NOMO-1 treated with DMSO at 0.1 percent for 48 hours (cell line): ENCODE data around the gene NADK2.
"Not testable (repeated sequence)": the region's sequence is repeated elsewhere in the genome, so short reads cannot be mapped to it uniquely, and the experiment has no call there.

Experiments
- DNase-seq: peaks from one replicate; lab custom pipeline; 2025; ENCODE audit not compliant: unreplicated experiment; lab: John Stamatoyannopoulos, UW

Gene NADK2

DNA sequence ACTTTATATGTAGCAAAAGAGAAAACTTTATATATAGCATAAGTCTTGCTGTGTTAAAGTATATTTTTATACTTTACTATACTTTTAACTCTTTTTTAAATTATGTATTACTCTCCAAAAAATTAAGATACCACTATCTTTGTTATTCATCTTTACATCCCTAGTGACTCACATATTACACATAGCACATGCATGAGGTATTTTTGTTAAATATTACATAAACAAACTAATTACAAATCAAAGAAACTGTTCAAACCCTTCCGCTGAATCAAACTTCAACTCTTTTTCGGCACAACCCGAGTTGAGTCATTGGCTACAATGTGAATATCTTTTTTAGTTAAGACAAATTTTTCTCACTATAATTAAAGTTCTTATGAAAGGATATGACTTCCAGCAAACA lies 32.1 kb downstream of the NADK2 start:
- DNase-seq = no peak

DNA sequence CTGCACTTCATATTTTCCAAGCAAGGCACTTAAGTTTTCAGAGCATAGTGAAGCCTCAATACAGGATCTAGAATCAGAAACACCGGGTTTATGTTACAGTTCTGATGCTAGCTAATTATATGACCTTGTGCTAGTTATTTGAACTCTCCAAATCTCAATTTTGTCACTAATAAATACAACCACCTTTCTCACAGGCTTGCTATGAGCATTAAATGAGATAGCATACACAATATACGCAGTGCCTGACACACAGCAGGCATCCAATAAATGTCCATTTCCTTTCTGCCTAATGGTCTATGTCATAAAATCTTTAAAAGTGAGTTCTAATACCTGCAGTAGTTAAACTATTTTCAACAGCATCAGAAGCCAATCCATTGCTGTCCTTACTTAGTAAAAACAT lies 32.9 kb downstream of the NADK2 start:
- no peak for DNase-seq

DNA sequence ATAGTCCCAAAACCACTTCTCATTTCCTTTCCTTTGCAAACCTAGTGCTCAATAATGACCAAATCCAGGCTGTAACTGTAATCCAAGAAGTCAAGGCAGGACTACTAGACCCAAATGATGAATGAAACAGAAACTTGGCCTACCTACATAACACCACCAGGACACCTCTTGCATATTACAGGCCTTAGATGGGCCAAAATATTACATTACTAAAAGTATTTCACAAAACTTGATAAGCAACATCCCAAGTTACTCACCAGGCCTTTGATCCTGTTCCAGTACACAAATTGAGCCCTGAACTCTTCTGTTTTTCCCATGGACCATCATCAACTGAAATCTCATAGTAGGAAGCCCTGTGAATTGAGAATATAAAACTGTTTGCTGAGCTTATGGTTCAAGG lies 34.8 kb downstream of the NADK2 start:
- no peak for DNase-seq

DNA sequence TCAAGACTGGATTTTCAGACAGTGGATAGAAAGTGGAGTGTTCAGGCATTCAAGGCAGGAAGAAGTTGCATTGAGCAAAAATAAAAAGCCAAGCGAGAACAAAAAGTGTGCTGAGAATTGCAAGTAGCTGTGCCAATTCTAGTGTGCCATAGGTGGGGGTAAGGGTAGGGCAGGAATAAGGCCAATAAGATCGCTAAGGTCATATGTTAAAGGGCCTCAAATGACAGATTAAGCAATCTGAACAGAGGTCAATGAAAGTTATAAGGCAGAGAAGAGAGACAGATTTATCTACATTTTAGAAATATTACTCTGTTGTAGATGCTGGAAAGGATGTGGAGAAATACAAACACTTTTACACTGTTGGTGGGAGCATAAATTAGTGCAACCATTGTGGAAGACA lies 36.4 kb downstream of the NADK2 start:
- DNase-seq = no peak

DNA sequence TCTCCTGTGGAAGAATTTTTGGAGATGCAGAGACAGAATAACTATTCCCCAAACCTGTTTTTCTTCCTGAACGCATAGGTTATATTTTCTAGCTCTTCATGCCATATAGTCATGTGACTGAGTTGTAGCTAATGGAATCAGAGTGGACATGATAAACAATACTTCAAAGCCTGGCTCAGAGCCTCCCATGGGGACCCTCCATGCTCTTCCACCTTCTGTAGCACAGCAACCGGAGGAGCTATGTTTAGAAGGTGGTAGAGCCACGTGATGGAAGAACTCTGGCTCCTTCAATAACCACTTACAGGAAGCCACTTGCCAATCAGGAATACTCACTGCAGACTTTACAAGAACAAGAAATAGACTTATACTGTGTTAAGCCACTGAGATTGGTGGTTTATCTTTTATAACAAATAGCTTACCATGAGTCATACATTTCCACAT lies 39.2 kb downstream of the NADK2 start:
- no peak for DNase-seq

DNA sequence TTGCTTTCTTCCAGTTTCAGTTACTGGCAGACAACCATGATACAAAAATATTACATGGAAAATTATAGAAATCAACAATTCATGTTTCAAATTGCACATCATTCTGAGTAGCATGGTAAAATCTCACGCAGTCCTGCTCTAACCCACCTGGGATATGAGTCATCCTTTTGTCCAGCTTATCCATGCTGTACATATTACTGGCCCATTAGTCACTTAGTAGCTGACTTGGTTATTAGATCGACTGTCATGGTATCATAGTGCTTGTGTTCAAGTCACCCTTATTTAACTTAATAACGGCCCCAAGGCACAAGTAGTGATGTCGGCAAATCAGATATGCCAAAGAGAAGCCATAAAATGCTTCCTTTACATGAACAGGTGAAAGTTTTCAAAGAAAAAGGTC lies 41.2 kb downstream of the NADK2 start:
- no peak for DNase-seq

DNA sequence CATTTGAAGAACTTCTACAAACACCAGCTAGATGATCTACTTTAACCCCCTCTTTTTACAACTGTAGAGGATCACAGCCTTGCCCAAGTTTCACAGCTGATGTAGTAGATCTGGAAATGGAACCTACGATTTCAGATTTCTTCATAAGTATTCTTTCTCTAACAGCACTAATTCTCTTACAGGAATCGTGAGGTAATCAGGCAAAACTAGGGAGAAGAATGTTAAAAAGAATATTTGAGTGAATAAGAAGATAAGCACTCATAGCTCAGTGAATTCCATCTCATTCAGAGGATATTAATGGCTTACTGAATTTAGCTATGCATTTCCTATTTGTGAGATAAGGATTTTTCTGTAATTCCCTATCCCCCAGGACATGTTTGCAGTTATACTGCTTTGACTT lies 42.1 kb downstream of the NADK2 start:
- no peak for DNase-seq

DNA sequence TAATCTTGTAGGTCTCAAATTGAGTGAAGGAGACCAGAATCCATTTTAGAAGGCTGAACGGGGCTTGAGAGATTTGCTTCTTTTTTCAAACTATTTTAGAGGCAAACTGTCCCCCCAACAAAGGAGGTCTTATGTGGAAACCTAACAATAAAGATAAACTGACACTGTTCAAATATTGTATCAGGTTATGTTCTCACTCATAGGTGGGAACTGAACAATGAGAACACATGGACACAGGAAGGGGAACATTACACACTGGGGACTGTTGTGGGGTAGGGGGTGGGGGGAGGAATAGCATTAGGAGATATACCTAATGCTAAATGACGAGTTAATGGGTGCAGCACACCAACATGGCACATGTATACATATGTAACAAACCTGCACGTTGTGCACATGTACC lies 42.9 kb downstream of the NADK2 start:
- not testable (repeated sequence) for DNase-seq

DNA sequence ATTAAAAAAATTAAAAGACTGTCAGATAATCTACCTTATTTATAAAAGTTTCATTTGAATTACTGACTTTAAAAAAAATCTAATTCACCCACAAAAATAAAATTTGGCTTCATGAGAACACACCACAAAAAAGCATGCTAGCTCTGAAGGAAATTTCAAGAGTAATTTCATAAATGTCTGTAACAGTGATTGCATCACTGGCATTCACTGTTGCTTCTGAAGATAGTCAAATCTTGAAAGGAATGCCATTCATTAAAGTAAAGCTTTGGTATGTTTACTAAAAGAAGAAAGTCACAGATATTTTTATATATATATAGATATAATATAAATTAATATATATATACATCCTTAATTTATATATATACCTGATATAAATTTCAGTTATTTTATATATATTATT lies 43.4 kb downstream of the NADK2 start:
- DNase-seq = no peak

DNA sequence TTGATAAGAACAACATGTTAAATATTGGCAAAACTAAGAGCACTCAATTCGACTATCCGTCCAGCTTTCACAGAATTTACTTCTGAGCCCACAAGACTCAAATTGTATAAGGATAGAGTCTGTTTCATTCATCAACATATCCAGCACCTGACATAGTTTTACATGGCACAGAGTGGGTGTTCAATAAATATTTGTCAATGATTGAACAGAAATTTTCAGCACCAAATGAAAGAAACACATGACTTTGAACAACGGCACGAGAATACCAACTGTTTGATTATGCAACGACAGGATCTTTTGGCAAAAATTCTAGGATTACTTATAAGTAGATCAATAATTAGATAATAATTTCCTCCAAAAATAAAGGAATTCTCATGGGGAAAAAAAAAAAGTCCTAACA lies 48.0 kb downstream of the NADK2 start:
- no peak for DNase-seq

DNA sequence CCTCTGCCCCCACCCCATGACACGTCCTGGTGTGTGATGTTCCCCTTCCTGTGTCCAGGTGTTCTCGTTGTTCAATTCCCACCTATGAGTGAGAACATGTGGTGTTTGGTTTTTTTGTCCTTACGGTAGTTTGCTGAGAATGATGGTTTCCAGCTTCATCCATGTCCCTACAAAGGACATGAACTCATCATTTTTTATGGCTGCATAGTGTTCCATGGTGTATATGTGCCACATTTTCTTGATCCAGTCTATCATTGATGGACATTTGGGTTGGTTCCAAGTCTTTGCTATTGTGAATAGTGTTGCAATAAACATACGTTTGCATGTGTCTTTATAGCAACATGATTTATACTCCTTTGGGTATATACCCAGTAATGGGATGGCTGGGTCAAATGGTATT lies 57.3 kb downstream of the NADK2 start:
- DNase-seq = not testable (repeated sequence)

DNA sequence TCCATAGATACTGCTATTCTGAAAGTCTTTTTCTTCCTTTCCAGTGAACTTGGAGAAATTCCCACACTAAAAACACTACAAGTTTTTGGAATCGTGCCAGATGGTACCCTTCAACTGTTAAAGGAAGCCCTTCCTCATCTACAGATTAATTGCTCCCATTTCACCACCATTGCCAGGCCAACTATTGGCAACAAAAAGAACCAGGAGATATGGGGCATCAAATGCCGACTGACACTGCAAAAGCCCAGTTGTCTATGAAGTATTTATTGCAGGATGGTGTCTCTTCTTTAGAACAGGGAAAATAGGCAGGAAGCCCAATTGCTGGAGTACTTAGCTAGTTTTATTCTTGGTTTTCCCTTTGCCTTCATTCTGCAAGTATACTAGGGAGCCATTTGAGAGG lies 60.0 kb downstream of the NADK2 start:
- DNase-seq = no peak

DNA sequence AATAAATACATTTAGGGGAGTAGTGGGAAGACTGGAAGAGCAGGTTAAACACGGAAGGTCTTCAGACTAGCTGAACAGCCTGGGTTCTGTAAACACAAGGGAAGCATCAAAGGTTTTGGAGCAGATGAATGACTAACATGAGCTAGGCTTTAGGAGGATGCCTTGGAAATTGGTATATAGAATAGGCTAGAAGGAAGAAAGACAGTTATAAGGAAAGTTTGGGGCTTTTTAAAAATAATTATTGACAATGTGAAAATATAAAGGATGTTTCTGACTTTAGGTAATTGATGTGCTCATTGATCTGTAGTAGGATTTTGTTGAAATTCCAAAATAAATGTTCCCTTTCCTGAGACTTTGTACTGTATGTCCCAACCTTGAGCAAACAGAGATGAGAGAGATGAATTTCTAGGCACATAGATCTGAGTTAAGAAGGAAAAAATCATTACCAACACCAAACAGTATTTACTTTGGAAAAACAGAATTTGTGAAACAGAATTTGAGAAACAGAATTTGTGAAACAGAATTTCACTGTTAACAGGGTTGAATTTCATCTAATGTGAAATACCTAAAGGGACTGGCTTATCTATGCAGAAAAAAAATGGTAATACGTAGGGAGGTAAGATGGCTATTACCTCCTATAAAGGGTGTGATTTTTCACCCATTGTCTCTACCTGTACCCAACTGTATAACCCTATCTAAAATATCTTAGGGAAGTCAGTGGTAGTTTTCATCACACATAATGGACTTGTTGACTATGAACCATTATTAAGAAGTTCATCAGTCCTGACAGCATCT lies 61.0 kb downstream of the NADK2 start:
- no peak for DNase-seq

DNA sequence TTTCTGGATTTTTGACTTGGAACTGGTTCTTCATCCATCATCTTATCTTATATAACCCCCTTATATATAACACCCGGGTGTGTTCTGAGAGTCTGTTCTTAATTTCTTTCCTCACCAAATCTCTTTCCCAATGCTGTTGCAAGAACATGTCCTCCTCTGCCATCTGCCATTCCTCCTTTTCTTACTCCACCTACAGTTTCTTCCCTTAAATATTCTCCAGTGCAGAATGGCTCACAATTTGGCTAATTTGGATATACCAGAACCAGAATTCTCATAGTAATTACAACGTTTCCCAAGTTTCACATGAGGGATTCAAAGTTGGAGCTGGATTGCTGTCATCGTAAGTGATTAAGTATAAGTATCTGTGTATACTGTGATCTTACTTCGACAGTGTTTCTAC lies 61.8 kb downstream of the NADK2 start:
- no peak for DNase-seq

DNA sequence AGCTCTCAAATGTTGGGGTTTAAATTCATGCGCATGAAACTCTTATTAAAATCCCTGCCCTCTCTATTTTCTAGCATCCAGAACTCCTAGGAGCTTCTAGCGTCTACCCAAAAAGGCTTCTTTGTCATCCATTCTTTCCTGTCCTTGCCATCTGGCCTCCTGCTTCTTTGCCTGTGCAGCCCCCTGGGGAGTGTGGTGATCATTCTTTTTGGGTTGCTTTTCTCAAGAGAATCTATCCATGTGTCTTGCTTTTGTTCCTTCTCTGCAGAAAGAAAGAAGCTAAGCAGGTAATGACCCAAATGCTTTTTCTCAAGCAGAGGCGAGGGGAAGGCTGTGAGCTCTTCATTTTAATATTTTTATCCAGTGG lies 63.2 kb downstream of the NADK2 start:
- no peak for DNase-seq

DNA sequence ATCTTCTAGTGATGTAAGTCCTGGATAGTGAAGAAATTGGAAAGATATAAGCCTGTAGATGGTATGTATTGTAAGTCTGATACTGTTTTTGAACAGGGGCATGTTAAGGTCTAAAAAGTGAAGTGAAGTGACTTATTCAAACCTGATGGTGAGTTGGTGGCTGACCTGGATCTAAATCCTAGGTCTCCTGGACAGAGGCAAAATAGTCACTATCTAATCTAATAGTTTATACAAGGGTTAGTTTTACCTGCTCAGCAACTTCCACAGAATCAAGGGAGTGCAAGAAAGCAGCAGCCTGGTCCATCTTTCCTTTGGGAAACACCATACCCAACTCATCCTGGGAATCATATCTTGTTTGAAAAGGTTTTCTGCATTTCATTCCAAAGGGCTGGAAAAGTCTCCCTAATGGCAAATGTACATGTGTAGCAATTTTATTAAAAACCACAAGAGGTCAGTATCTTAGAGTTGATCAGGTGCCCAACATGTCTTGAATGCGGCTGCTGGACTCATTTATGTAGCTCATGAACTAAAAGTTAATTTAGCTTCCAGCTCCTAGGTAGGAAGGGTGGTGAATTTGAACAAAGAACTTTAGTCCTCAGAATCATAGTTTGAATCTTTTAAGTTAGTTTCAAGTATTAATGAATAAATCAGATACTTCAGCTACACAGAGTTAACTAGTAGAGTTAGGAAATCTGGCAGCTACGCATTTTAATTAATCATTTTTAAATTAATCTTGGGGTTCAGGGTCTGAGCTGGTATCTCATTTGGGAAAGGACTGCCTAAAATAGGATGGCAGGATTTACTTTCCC lies 63.8 kb downstream of the NADK2 start:
- no peak for DNase-seq

DNA sequence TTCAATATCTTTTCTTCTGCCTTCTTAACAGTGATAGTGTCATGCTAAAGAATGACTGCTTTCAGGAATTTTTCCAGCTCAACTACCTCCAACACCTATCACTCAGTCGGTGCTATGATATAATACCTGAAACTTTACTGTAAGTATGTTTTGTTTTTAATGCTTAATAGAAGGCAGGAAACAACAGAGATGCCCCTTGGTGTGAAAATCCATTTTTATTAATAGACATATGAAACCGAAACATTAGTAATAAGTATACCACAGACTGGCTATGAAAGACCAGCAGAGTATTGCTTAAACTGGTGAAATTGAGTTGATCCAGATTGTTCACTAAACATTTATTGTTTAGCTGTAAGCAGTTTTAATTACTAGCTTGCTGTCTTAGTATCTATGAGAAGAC lies 64.6 kb downstream of the NADK2 start:
- DNase-seq = no peak

DNA sequence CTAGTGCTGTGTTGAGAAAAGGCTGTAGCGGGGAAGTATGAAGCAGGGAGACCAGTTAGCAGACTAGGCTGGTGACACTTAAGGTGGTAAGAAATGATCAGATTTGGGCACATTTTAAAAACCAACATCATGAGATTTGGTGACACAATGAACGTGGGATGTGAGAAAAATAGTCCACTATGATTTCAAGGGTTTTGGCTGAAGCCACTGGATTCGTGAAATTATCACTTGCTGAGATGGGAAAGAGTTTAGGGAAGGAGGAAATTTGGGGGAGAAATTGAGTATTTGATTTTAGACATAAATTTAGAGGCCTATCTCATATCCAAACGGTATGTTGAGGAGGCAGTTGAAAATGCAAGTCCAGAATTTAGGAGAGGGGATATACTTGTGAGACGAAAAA lies 66.7 kb downstream of the NADK2 start:
- DNase-seq = no peak

DNA sequence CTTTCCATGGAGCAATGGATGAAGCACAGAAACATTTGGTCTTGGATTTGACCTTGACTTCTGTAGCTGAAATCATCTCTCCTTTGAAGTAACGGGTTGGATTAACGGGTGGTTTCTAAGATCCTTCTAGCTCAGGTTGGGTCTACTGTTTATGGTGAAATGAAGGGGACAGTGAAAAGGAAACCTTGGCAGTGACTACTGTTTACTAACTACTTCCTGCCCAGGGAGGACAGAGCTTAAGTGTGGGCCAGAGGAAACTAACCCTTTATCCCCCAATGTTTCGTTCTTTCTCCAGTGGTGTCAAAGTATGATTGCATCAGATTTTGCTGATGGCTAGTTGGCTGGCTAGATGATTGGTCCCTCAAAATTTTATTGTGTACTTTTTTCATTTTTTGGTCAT lies 67.6 kb downstream of the NADK2 start:
- no peak for DNase-seq

DNA sequence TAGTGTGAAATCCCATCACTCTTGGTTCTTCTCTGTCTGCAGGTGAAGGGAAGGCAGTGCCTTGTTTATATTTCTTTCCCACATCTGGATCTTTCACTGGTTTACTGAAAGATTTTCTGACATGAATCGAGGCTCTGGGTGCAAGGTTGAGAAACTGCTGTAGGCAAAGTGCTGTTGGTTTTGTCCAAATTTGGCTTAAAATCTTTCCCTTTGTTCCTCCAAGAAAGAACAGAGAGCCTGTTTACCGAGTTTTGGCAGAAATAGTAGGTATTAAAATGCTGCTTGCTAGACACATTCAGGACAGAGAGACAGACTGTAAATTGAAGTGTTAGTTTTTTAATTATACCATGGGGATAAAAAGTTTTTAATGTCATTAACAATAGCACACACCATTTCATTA lies 68.3 kb downstream of the NADK2 start:
- no peak for DNase-seq

DNA sequence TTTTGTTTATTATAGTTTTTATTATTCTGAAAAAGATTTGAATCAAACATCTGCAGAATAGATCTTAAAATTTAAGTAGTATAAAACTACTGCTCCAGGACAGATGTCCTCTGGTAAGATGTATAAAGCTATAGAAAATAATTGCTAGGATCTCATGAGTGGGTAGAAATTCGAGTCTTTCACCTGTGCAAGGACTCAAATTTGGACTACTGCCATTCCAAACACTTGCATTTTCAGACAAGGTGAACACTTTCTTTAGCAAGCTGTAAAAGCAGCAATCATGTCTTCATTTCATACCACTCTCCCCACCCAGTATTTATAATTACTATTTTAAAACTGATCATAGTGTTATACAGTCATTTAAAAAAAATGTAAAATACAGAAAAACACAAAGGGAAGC lies 69.1 kb downstream of the NADK2 start:
- no peak for DNase-seq

DNA sequence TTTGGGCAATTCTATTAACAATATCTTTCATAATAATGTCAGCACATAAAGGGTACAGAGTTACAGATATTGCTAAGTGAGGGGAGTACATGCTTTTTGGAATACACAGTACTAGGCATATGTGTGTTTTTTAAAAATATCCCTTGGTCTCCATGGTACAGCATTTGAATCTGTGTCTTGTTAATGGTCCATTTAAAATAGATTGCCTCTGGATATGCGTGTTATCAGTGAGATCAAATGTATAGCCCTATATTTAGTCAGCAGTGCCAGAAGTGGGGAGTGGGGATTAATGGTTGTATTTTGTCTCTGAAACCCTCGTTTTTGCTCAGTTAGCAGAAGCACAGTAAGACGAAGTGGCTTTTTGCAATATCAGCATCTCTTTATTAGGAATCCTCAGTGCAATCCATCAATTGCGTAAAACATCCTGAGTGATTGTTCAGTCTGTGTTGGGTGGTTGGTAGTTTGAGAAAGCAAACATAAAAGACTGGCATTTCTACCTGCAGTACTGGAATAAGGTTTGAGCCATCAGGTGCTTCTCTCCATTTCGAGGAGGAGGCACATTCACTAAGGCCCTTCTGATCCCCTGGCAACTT lies 70.8 kb downstream of the NADK2 start:
- no peak for DNase-seq
